Naive thymus-derived CD8-positive, alpha-beta T cell (primary cell): ENCODE measurements around the gene SPOPL. TPM values are rescaled to one million over a fixed set of nuclear protein-coding genes. Genes with fewer than 3 reads are reported as not detected.
A peak's percentile ranks its signal among the peaks of the same experiment; 100 is the strongest.

Source experiments
- ATAC-seq, 2 donors: fragments of 150-1000 bp; cut with Tn5 transposase in 1 of 2; sonication (Bioruptor Pico), chemical (Tn5 transposase) in 1 of 2; 1 replicate in 1 of 2; 2 replicates in 1 of 2; pipeline ENCODE4 v1.10.0; 2021; ENCODE audit warnings: mild to moderate bottlenecking in 2 of 2, moderate library complexity in 2 of 2
- POLR2A ChIA-PET: fragments of 350-600 bp; sonication (Branson Sonifier 250); formaldehyde crosslinking; loops from one replicate; lab custom pipeline; 2021; ENCODE audit warnings: antibody characterized with exemption; lab: Charles Lee
- DNase-seq, 10 donors: peaks; one replicate each; pipeline versions ENCODE4 v3.0.0 to v3.0.0-alpha.2; 2020 to 2022
- H3K27ac Mint-ChIP-seq, 10 donors: one replicate each; pipeline ENCODE4 v1.8.0; 2020 to 2022; ENCODE audit warnings: mild to moderate bottlenecking in 10 of 10, mixed read lengths in 10 of 10, moderate library complexity in 4 of 10, inconsistent platforms in 1 of 10
- H3K27me3 Mint-ChIP-seq, 5 donors: one replicate each; pipeline ENCODE4 v1.8.0; 2021 to 2022; ENCODE audit warnings: mixed read lengths in 5 of 5
- H3K36me3 Mint-ChIP-seq, 3 donors: one replicate each; pipeline ENCODE4 v1.8.0; 2020 to 2022; ENCODE audit warnings: mixed read lengths in 3 of 3, mild to moderate bottlenecking in 2 of 3, inconsistent platforms in 1 of 3
- H3K4me1 Mint-ChIP-seq, 4 donors: one replicate each; pipeline ENCODE4 v1.8.0; 2021 to 2022; ENCODE audit warnings: mixed read lengths in 4 of 4
- H3K4me3 Mint-ChIP-seq, 10 donors: one replicate each; pipeline ENCODE4 v1.8.0; 2020 to 2022; ENCODE audit warnings: mild to moderate bottlenecking in 10 of 10, mixed read lengths in 10 of 10, moderate library complexity in 6 of 10, inconsistent platforms in 1 of 10
- H3K9me3 Mint-ChIP-seq, 9 donors: one replicate each; pipeline ENCODE4 v1.8.0; 2020 to 2022; ENCODE audit warnings: mixed read lengths in 9 of 9, mild to moderate bottlenecking in 3 of 9, inconsistent platforms in 1 of 9, moderate library complexity in 1 of 9
- polyA plus RNA-seq, 3 donors: library from polyadenylated mRNA; unstranded; fragments of 300-500 nt; fragmentation: Illumina TruSeq; gene quantifications; one replicate each; pipeline ENCODE4 v1.2.3, GENCODE V29; 2021
- total RNA-seq, 8 experiments: library from RNA in 2 of 8; stranded (reverse) in 2 of 8; gene quantifications; one replicate each; pipeline ENCODE4 v1.2.3 and lab custom pipeline; 2021 to 2026

The SPOPL gene
- total and polyA plus RNA-seq, 5 experiments from 2014 or later: 0.23 to 11.6 (median 0.66) TPM

- Mint-ChIP-seq H3K36me3 (peaks cover 0 to 1% (median under 1%) of the 10 kb centered on the region in 3 donors), H3K27ac (no peak overlapping the region), H3K9me3 (no peaks in the 10 kb centered on the region), H3K27me3 (peaks cover 0 to 10% (median 3%) of the 10 kb centered on the region in 5 donors), H3K4me1 (peaks cover 5 to 11% (median 8%) of the 10 kb centered on the region in 4 donors), H3K4me3 (no peak overlapping the region)
- DNase-seq (no peak), ATAC-seq (no peak)
- POLR2A ChIA-PET: no interaction called here
Measured at GRCh38 chr2:138497294-138497693, 4.3 kb upstream of the SPOPL start.

- ATAC-seq (no peak), DNase-seq (no peak)
- Mint-ChIP-seq H3K36me3 (peaks cover 0 to 5% (median 1%) of the 10 kb centered on the region in 3 donors), H3K27me3 (no peaks in the 10 kb centered on the region), H3K4me1 (peaks cover 10 to 35% (median 31%) of the 10 kb centered on the region in 4 donors), H3K27ac (peak overlapping the region in 2 of 10 donors; percentile 5 to 29), H3K4me3 (peak overlapping the region in 8 of 10 donors; percentile 4 to 87 (median 20)), H3K9me3 (no peaks in the 10 kb centered on the region)
- POLR2A ChIA-PET: no interaction called here
Measured at GRCh38 chr2:138499684-138500083, 1.9 kb upstream of the SPOPL start.

GRCh38 chr2:138500592-138501424 is 762 bp upstream of the SPOPL start:
- H3K9me3 Mint-ChIP-seq: no peaks in the 10 kb centered on the region
- H3K4me1 Mint-ChIP-seq: peaks cover 10 to 40% (median 34%) of the 10 kb centered on the region in 4 donors
- peak in 1 of 2 donors; percentile 9 for ATAC-seq
- H3K36me3 Mint-ChIP-seq: peaks cover 0 to 5% (median 1%) of the 10 kb centered on the region in 3 donors
- POLR2A ChIA-PET: no interaction called here
- no peak for DNase-seq
- peak overlapping the region; percentile 83 to 99 (median 87) for H3K4me3 Mint-ChIP-seq
- no peaks in the 10 kb centered on the region for H3K27me3 Mint-ChIP-seq
- H3K27ac Mint-ChIP-seq: peak overlapping the region in 8 of 10 donors; percentile 38 to 78 (median 68)

- peaks cover 19 to 55% (median 49%) of the 10 kb centered on the region in 4 donors for H3K4me1 Mint-ChIP-seq
- H3K4me3 Mint-ChIP-seq: peak overlapping the region; percentile 90 to 100 (median 98)
- H3K27me3 Mint-ChIP-seq: peaks cover 0 to 8% (median 0%) of the 10 kb centered on the region in 5 donors
- H3K27ac Mint-ChIP-seq: peak overlapping the region; percentile 84 to 94 (median 92)
- no peaks in the 10 kb centered on the region for H3K9me3 Mint-ChIP-seq
- H3K36me3 Mint-ChIP-seq: peaks cover 1 to 5% (median 5%) of the 10 kb centered on the region in 3 donors
- ATAC-seq (peak in 1 of 2 donors; percentile 6), DNase-seq (peak in 1 of 10 donors; percentile 10)
- POLR2A ChIA-PET: no interaction called here
Measured at GRCh38 chr2:138502255-138503086, 901 bp downstream of the SPOPL start.

GRCh38 chr2:138503087-138503442 is 1.5 kb downstream of the SPOPL start:
- peaks cover 0 to 8% (median 0%) of the 10 kb centered on the region in 5 donors for H3K27me3 Mint-ChIP-seq
- peaks cover 1 to 5% (median 5%) of the 10 kb centered on the region in 3 donors for H3K36me3 Mint-ChIP-seq
- no peak for DNase-seq
- peaks cover 19 to 59% (median 50%) of the 10 kb centered on the region in 4 donors for H3K4me1 Mint-ChIP-seq
- no peaks in the 10 kb centered on the region for H3K9me3 Mint-ChIP-seq
- POLR2A ChIA-PET: no interaction called here
- peak overlapping the region in 9 of 10 donors; percentile 0 to 94 (median 90) for H3K27ac Mint-ChIP-seq
- ATAC-seq: no peak
- peak overlapping the region; percentile 90 to 100 (median 98) for H3K4me3 Mint-ChIP-seq

- no peak for ATAC-seq
- Mint-ChIP-seq H3K9me3 (no peaks in the 10 kb centered on the region), H3K36me3 (peaks cover 1 to 5% (median 5%) of the 10 kb centered on the region in 3 donors), H3K4me1 (peaks cover 19 to 59% (median 50%) of the 10 kb centered on the region in 4 donors), H3K27me3 (peaks cover 0 to 8% (median 0%) of the 10 kb centered on the region in 5 donors), H3K4me3 (peak overlapping the region; percentile 46 to 100 (median 98)), H3K27ac (peak overlapping the region in 3 of 10 donors; percentile 44 to 92 (median 92))
- POLR2A ChIA-PET: no interaction called here
- DNase-seq: no peak
Measured at GRCh38 chr2:138503652-138504051, 2.1 kb downstream of the SPOPL start.

- peaks cover 0 to 8% (median 0%) of the 10 kb centered on the region in 5 donors for H3K27me3 Mint-ChIP-seq
- no peaks in the 10 kb centered on the region for H3K9me3 Mint-ChIP-seq
- H3K4me1 Mint-ChIP-seq: peaks cover 19 to 61% (median 50%) of the 10 kb centered on the region in 4 donors
- H3K36me3 Mint-ChIP-seq: peaks cover 1 to 8% (median 5%) of the 10 kb centered on the region in 3 donors
- ATAC-seq: no peak
- H3K27ac Mint-ChIP-seq: peak overlapping the region in 4 of 10 donors; percentile 41 to 92 (median 54)
- POLR2A ChIA-PET: no interaction called here
- DNase-seq: no peak
- peak overlapping the region; percentile 9 to 100 (median 96) for H3K4me3 Mint-ChIP-seq
Measured at GRCh38 chr2:138504092-138504491, 2.5 kb downstream of the SPOPL start.

- Mint-ChIP-seq H3K27ac (peak overlapping the region in 3 of 10 donors; percentile 41 to 92 (median 44)), H3K9me3 (peaks cover 0 to 3% (median 0%) of the 10 kb centered on the region in 9 donors), H3K36me3 (peaks cover 5 to 11% (median 8%) of the 10 kb centered on the region in 3 donors), H3K4me3 (peak overlapping the region in 7 of 10 donors; percentile 9 to 100 (median 55)), H3K4me1 (peaks cover 21 to 63% (median 50%) of the 10 kb centered on the region in 4 donors), H3K27me3 (peaks cover 0 to 8% (median 1%) of the 10 kb centered on the region in 5 donors)
- POLR2A ChIA-PET: no interaction called here
- ATAC-seq: no peak
- DNase-seq: no peak
Measured at GRCh38 chr2:138504546-138505235, 3.1 kb downstream of the SPOPL start.

GRCh38 chr2:138507267-138507666 is 5.7 kb downstream of the SPOPL start:
- Mint-ChIP-seq H3K9me3 (peaks cover 0 to 6% (median 2%) of the 10 kb centered on the region in 9 donors), H3K27ac (peak overlapping the region in 1 of 10 donors; percentile 16), H3K27me3 (peaks cover 0 to 8% (median 3%) of the 10 kb centered on the region in 5 donors), H3K36me3 (peaks cover 17 to 19% (median 18%) of the 10 kb centered on the region in 3 donors), H3K4me3 (no peak overlapping the region), H3K4me1 (peaks cover 18 to 63% (median 43%) of the 10 kb centered on the region in 4 donors)
- POLR2A ChIA-PET: no interaction called here
- no peak for ATAC-seq
- DNase-seq: no peak

GRCh38 chr2:138510319-138510718 is 8.7 kb downstream of the SPOPL start:
- peaks cover 22 to 23% (median 22%) of the 10 kb centered on the region in 3 donors for H3K36me3 Mint-ChIP-seq
- H3K27me3 Mint-ChIP-seq: peaks cover 0 to 20% (median 10%) of the 10 kb centered on the region in 5 donors
- H3K4me3 Mint-ChIP-seq: no peak overlapping the region
- POLR2A ChIA-PET: no interaction called here
- ATAC-seq (no peak), DNase-seq (no peak)
- peaks cover 22 to 57% (median 39%) of the 10 kb centered on the region in 4 donors for H3K4me1 Mint-ChIP-seq
- no peak overlapping the region for H3K27ac Mint-ChIP-seq
- H3K9me3 Mint-ChIP-seq: peaks cover 0 to 11% (median 5%) of the 10 kb centered on the region in 9 donors

- Mint-ChIP-seq H3K27ac (no peak overlapping the region), H3K4me3 (peak overlapping the region in 3 of 10 donors; percentile 16 to 60 (median 57)), H3K36me3 (peaks cover 17 to 23% (median 22%) of the 10 kb centered on the region in 3 donors), H3K4me1 (peaks cover 22 to 60% (median 36%) of the 10 kb centered on the region in 4 donors), H3K27me3 (peaks cover 0 to 18% (median 11%) of the 10 kb centered on the region in 5 donors), H3K9me3 (peaks cover 0 to 11% (median 5%) of the 10 kb centered on the region in 9 donors)
- DNase-seq (no peak), ATAC-seq (no peak)
- POLR2A ChIA-PET: no interaction called here
Measured at GRCh38 chr2:138512672-138513071, 11.1 kb downstream of the SPOPL start.
